Activated T-helper 1 cell treated with anti-CD3 and anti-CD28 coated beads, Interleukin-2, amount 50 U/mL, for 16 hours (primary cell): Measurements from ENCODE around the gene ZSCAN23.
"Not testable (repeated sequence)": the region's sequence is repeated elsewhere in the genome, so short reads cannot be mapped to it uniquely, and the experiment has no call there.

Experiments
- DNase-seq, 2 donors: peaks; one replicate each; pipeline ENCODE4 v3.0.0-alpha.2; 2020; ENCODE audit warnings: low read depth in 1 of 2, low spot score in 1 of 2

ZSCAN23 gene

DNA sequence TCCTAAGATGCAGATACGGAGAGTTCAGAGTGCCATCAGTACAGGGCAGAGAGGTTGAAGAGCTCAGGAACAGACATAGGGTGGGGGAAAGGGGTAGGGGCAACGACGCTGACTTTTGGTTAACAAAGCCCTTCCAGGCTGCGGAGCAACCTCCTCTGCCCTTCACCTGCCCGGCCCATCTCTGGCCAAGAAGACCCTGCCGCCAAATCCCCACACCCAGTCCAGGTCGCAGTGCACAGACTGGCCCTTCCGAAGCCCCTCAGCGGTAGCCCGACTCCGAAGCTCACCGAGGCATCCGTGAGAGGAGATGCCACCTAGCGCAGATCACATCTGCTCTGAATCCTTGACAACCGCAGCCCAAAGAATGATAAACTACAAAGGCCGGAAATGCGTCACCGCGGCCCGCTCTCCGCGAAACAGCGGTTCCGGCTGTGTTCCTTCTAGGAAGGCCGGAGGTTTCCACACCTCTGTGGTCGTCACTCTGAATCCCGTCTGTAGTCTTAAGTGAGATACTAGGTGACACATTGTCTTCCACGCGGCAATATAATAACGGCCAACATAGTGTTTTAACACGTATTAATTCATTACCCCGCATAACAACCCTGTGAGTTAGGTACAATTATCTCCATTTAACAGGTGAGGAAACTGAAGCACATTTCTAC lies at the start of gene ZSCAN23:
Gene ZSCAN23 (minus strand): TSS at position 380 of the 662 bp plus-strand sequence. CDS start 7,225 bp downstream, outside the sequence.
- DNase-seq, result peak; percentile 57 to 70

DNA sequence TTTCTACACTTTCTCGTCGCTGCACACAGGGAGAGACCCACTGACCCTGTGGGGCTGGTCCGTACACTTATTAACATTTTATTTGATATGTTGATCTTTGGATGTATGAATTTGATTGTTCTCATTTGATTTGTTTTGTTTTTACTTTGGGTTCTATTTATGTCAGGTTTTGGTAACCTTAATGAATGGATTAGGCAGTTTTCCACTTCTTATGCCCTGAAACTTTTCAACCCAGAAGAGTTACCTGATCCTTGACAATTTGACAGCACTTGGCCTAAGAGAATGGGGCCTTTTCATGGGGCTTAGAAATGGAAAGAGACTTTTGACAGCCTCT lies 48.7 kb upstream of the ZSCAN23 start:
- DNase-seq, result no peak

GRCh38 chr6:28490205-28490890 lies 47.1 kb upstream of the ZSCAN23 start:
- DNase-seq, result no peak

- DNase-seq, result no peak
These were observed 46.3 kb upstream of the ZSCAN23 start for GRCh38 chr6:28489366-28490204.

DNA sequence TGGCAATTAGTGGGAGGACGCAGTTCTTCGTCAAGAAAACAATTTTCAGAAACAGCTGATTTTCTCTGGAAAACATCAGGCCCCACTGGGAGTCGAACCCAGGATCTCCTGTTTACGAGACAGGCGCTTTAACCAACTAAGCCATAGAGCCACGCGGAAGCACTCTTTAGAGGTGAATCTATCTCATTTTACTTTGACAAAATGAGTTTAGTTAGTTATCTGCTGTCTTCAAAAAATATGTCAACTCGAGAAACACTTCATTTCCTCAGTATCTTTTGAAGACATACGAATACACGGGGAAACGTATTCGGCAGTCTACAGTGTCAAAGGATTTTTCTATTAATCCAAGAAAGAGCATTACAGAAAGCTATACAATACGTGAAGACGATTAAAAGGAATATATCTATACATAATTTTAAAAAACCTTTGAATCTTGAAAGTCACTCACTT lies 45.6 kb upstream of the ZSCAN23 start:
- DNase-seq, result no peak

DNA sequence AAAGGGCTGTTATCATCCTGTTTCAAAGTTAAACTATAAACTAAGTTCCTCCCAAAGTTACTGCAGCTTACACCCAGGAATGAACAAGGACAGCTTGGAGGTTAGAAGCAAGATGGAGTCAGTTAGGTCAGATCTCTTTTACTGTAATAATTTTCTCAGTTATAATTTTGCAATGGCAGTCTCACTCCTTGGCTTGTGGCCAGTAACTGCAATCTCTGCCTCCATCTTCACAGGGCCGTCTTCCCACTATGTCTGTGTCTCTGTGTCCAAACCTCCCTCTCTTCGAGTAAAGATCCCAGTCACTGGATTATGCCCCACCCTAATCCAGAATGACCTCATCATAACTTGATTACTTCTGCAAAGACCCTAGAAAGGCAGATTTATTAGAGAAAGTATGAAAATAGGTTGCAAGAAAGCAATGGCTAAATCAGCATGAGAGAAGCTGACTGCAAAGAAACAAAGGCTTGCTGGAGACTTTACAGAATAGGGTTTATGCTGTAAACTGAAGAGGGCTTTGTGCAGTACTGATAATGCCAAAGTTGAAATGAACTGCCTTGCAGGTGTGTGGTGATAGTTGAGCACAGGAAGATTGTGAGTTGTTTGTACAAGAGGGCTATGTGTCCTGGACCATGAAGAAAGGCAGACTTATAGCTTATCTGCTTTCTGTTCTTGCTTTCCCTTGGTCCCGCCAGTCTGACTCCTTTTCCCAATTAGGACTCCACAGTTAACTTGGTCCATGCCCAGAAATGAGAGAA lies 43.9 kb upstream of the ZSCAN23 start:
- no peak for DNase-seq

- no peak for DNase-seq
These were observed 43.2 kb upstream of the ZSCAN23 start for GRCh38 chr6:28486533-28486932.

DNA sequence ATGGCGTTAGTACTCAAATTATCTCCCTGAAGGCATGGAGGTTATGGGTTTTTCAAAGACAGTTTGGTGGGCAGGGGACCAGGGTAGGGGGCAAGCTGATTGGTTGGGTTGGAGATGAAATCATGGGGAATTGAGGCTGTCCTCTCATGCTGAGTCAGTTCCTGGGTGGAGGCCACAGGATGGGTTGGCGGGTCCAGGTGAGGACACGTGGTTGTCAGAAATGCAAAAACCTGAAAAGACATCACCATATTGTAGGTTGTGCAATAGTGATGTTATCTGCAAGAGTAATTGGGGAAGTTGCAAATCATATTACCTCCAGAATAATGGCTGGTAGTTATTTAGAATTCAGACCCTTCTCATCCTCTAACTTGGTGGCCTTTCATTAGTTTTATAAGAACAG lies 42.2 kb upstream of the ZSCAN23 start:
- DNase-seq, result no peak

DNA sequence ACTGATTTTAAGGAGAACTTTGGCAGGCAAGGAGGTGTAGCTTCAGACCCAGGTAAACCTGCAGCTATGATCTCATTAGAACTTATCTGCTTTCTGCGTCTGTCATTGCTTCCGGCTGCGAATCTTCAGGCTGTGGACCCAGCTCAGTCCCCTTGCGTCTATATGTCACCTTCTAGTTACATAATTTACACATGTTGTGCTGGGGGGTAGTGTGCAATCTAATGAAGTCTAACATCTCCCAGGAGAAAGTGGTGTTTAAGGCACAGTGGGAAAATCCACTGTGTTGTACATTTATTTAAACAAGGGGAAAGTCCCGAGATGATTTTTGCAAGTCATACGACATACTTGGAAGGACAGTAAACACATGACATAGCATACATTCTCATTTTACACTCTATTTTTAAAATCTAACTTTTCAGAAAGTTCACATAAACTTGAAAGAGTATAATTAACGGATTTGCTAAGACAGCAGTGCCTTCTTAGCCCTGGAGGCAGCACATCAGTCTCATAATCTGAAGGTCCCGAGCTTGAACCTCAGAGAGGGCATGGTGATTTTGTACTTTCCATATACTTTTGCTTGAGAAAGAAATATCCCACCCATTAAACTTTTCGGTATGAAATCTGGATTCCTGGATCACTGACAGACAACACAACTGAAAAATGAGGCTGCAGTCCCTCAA lies 37.1 kb upstream of the ZSCAN23 start:
- no peak for DNase-seq

DNA sequence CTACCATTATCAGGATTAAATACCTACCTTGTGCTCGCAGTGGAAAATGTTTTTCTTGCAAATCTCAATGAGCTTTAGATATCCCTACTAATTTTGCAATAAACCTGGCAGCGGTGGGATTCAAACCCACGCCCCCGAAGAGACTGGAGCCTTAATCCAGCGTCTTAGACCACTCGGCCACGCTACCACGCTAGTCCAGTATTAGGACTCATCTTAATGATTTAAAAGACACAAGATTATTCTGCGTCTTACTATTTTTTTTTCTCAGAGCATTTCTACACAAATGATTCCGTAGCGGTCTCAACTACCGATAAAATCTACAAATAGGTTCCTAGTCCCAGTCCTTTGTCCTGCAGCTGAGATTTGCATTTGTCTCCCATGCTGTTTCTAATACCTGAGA lies 35.2 kb upstream of the ZSCAN23 start:
- no peak for DNase-seq

DNA sequence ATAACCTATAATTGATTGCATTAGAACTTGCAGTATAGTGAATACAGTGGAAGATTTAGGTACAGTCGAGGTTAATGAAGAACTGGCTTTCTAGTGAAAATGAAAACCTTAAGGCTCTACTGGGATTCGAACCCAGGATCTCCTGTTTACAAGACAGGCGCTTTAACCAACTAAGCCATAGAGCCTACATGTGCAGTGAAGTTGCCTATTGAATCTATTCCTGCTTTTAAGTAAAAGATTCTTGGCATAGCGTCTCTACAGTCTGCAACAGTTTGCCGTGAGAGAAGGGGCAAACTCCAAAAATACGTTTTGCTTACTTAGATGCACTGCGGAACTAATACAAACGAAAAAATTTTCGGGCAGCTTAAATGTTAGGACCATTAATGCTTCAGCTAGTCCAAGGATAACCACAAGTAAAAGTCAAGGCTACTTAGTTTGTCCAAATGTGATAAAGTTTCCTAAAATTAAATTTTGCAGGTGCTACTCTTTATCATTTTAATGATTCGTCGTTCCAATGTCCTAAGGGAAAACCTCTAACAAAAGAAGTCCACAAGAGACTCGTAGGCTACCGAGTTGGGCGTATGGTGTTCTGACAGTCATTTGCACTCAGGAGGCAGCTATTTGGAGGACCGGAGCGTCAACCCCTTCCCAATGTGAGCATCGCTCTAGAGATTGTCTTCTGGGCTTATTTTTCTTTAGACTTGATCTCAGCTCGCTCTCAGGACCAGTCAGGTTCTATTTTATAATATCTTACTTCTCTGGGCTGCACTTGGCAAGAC lies 31.3 kb upstream of the ZSCAN23 start:
- no peak for DNase-seq

GRCh38 chr6:28469153-28469745 lies 26.0 kb upstream of the ZSCAN23 start:
- not testable (repeated sequence) for DNase-seq

- DNase-seq, result no peak
These were observed 24.8 kb upstream of the ZSCAN23 start for GRCh38 chr6:28468056-28468455.

- no peak for DNase-seq
These were observed 19.1 kb upstream of the ZSCAN23 start for GRCh38 chr6:28462401-28462800.

- DNase-seq, result no peak
These were observed 15.3 kb upstream of the ZSCAN23 start for GRCh38 chr6:28458568-28458967.

- DNase-seq, result no peak
These were observed 5.8 kb upstream of the ZSCAN23 start for GRCh38 chr6:28449056-28449455.

DNA sequence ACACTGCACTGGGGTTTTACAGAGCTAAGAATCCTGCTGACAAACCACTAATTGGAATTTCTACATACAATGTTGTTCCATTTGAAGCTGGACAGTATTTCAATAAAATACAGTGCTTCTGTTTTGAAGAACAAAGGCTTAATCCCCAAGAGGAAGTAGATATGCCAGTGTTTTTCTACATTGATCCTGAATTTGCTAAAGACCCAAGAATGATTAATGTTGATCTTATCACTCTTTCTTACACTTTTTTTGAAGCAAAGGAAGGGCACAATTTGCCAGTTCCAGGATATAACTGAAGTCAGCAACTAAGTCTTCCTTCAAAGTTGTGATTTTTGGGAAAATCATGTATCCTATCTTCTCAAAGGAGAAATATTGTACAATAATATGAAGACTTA lies 4.2 kb upstream of the ZSCAN23 start:
- not testable (repeated sequence) for DNase-seq

- no peak for DNase-seq
These were observed 3.7 kb upstream of the ZSCAN23 start for GRCh38 chr6:28446818-28447511.

DNA sequence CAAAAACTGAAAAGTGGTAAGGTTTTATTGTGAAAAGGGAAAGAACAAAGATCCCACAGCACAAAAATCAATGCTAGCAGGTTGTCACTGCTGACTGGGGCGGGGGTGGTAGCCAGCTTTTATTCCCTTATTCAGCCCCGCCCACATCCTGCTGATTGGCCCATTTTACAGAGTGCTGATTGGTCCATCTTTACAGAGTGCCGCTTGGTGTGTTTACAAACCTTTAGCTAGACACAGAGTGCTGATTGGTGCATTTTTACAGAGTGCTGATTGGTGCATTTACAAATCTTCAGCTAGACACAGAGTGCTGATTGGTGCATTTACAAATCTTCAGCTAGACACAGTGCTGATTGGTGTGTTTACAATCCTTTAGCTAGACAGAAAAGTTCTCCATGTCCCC lies 1.5 kb upstream of the ZSCAN23 start:
- not testable (repeated sequence) for DNase-seq
